Measurements from ENCODE around the gene ABCG1.

ABCG1 gene

GRCh38 chr21:42297377-42297776 is 78.4 kb downstream of the ABCG1 start:
- Histone ChIP-seq H3K36me3 (ENCODE audit: control insufficient read depth, insufficient read depth, low read length) (no peaks in the 10 kb centered on the region), H3K4me3 (ENCODE audit: insufficient read depth, low read depth, low read length) (no peak overlapping the region), H3K27me3 (ENCODE audit: control insufficient read depth, insufficient read depth, low read length, poor library complexity, severe bottlenecking) (no peaks in the 10 kb centered on the region), H3K27ac (ENCODE audit: insufficient read depth, low read depth, low read length, poor library complexity, severe bottlenecking) (no peak overlapping the region), H3K9me3 (ENCODE audit: control insufficient read depth, low read length) (no peaks in the 10 kb centered on the region), H3K4me1 (ENCODE audit: control insufficient read depth, insufficient read depth, low read length) (no peaks in the 10 kb centered on the region)
- WGBS, 2 experiments: 86 to 87% methylated on average over 9 of the region's 9 CpGs

GRCh38 chr21:42298237-42298636 is 79.3 kb downstream of the ABCG1 start:
- Histone ChIP-seq H3K27ac (ENCODE audit: insufficient read depth, low read depth, low read length, poor library complexity, severe bottlenecking) (no peak overlapping the region), H3K4me1 (ENCODE audit: control insufficient read depth, insufficient read depth, low read length) (no peaks in the 10 kb centered on the region), H3K4me3 (ENCODE audit: insufficient read depth, low read depth, low read length) (no peak overlapping the region), H3K9me3 (ENCODE audit: control insufficient read depth, low read length) (no peaks in the 10 kb centered on the region), H3K27me3 (ENCODE audit: control insufficient read depth, insufficient read depth, low read length, poor library complexity, severe bottlenecking) (no peaks in the 10 kb centered on the region), H3K36me3 (ENCODE audit: control insufficient read depth, insufficient read depth, low read length) (no peaks in the 10 kb centered on the region)
- WGBS, 2 experiments: 58 to 62% methylated on average over 6 of the region's 6 CpGs

- Histone ChIP-seq H3K4me3 (ENCODE audit: insufficient read depth, low read depth, low read length) (no peak overlapping the region), H3K36me3 (ENCODE audit: control insufficient read depth, insufficient read depth, low read length) (no peaks in the 10 kb centered on the region), H3K27ac (ENCODE audit: insufficient read depth, low read depth, low read length, poor library complexity, severe bottlenecking) (no peak overlapping the region), H3K27me3 (ENCODE audit: control insufficient read depth, insufficient read depth, low read length, poor library complexity, severe bottlenecking) (no peaks in the 10 kb centered on the region), H3K4me1 (ENCODE audit: control insufficient read depth, insufficient read depth, low read length) (no peaks in the 10 kb centered on the region), H3K9me3 (ENCODE audit: control insufficient read depth, low read length) (no peaks in the 10 kb centered on the region)
- 87 to 88% methylated on average over 5 of the region's 5 CpGs for WGBS, 2 experiments
Observed at GRCh38 chr21:42298657-42299056, 79.7 kb downstream of the ABCG1 start.

DNA sequence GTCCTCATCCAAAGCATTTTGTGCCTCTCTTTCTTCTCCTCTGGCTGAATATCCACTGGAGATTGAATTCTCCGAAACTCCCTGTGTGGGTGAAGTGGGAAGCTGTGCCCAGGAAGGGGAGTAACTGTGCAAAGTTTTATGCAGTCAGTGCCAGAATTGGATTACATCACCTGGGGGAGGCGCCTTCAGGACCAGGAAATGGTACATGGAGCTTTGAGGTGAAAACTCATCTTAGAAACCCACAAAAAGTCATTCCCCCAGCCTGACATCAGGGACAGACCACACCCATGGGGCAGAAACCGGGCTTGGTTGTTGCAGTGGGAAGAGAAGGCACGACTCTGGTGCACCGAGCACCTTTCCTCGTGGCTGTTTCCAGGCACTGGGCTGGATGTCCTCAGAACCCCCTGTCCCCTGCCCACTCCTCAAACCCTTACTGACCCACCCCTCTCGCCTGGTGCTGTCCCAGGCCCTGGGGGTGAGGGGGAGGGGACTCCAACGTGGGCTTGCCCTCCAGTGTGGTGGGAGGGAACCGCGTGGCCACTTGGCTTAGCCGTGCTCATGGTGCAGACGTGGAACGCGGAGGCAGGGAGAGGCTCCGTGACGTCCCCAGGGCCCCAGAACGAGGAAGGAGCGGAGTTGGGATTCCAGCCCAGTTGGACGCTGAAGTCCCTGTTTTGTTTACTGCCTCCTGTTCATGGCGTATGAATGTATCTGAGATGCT is 80.5 kb downstream of the ABCG1 start:
- Histone ChIP-seq H3K4me1 (ENCODE audit: control insufficient read depth, insufficient read depth, low read length) (no peaks in the 10 kb centered on the region), H3K36me3 (ENCODE audit: control insufficient read depth, insufficient read depth, low read length) (no peaks in the 10 kb centered on the region), H3K4me3 (ENCODE audit: insufficient read depth, low read depth, low read length) (no peak overlapping the region), H3K27ac (ENCODE audit: insufficient read depth, low read depth, low read length, poor library complexity, severe bottlenecking) (no peak overlapping the region), H3K9me3 (ENCODE audit: control insufficient read depth, low read length) (no peaks in the 10 kb centered on the region), H3K27me3 (ENCODE audit: control insufficient read depth, insufficient read depth, low read length, poor library complexity, severe bottlenecking) (no peaks in the 10 kb centered on the region)
- WGBS, 2 experiments: 88% methylated on average over 20 of the region's 20 CpGs

DNA sequence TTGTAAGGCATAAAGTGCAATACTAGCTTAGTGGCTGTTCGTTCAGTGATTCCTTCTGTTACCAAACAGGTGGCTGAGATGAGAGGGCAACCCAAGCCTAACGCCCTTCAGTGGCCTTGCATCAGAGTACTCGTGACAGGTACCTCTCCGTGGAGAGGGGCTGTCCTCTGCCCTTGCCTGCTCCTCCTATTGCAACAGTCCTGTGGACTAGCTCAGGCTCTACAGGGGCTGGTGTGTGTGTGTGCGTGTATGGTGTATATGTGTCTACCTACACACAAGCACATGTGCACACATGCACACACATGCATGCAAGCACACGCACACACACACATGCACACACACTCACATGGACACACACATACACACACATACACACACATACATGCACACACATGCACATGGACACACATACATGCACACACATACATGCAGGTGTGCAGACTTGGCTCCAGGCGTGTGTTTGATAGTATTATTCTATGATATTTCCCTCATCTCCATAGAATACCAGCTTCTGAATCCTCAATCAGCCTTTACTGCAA is 81.2 kb downstream of the ABCG1 start:
- Histone ChIP-seq H3K27ac (ENCODE audit: insufficient read depth, low read depth, low read length, poor library complexity, severe bottlenecking) (no peak overlapping the region), H3K4me3 (ENCODE audit: insufficient read depth, low read depth, low read length) (no peak overlapping the region), H3K4me1 (ENCODE audit: control insufficient read depth, insufficient read depth, low read length) (no peaks in the 10 kb centered on the region), H3K36me3 (ENCODE audit: control insufficient read depth, insufficient read depth, low read length) (no peaks in the 10 kb centered on the region), H3K27me3 (ENCODE audit: control insufficient read depth, insufficient read depth, low read length, poor library complexity, severe bottlenecking) (no peaks in the 10 kb centered on the region), H3K9me3 (ENCODE audit: control insufficient read depth, low read length) (no peaks in the 10 kb centered on the region)
- WGBS, 2 experiments: 90 to 94% methylated on average over 5 to 7 of the region's 7 CpGs

DNA sequence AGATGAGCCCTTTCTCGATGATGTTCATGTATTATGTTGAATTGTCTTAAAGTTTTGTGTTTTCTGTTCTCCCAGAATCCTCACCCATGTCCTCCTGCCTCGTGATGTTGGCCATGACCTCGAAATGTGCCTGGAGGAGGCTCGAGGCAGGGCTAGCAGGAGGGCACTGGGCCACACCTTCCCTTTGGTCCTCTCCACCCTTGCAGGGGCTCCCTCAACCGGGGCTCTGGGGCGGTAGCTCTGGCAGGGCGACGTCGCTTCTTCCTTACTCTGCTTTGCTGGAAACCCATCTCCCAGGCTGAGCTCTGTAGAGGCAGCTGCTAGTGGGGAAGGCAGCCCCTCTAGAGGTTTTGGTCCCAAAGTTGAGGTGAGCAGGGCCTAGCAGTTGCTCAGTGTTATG is 82.0 kb downstream of the ABCG1 start:
- no peaks in the 10 kb centered on the region for H3K27me3 ChIP-seq (ENCODE audit: control insufficient read depth, insufficient read depth, low read length, poor library complexity, severe bottlenecking)
- no peaks in the 10 kb centered on the region for H3K36me3 ChIP-seq (ENCODE audit: control insufficient read depth, insufficient read depth, low read length)

GRCh38 chr21:42301371-42302075 is 82.6 kb downstream of the ABCG1 start:
- Histone ChIP-seq H3K36me3 (ENCODE audit: control insufficient read depth, insufficient read depth, low read length) (no peaks in the 10 kb centered on the region), H3K27ac (ENCODE audit: insufficient read depth, low read depth, low read length, poor library complexity, severe bottlenecking) (no peak overlapping the region), H3K9me3 (ENCODE audit: control insufficient read depth, low read length) (no peaks in the 10 kb centered on the region), H3K4me1 (ENCODE audit: control insufficient read depth, insufficient read depth, low read length) (no peaks in the 10 kb centered on the region), H3K27me3 (ENCODE audit: control insufficient read depth, insufficient read depth, low read length, poor library complexity, severe bottlenecking) (no peaks in the 10 kb centered on the region), H3K4me3 (ENCODE audit: insufficient read depth, low read depth, low read length) (no peak overlapping the region)
- WGBS, 2 experiments: 94 to 95% methylated on average over 20 of the region's 20 CpGs

More for the DNA sequence above, 82.0 kb downstream of the ABCG1 start:
- Histone ChIP-seq H3K9me3 (ENCODE audit: control insufficient read depth, low read length) (no peaks in the 10 kb centered on the region), H3K4me1 (ENCODE audit: control insufficient read depth, insufficient read depth, low read length) (no peaks in the 10 kb centered on the region), H3K27ac (ENCODE audit: insufficient read depth, low read depth, low read length, poor library complexity, severe bottlenecking) (no peak overlapping the region), H3K4me3 (ENCODE audit: insufficient read depth, low read depth, low read length) (no peak overlapping the region)
- 93 to 96% methylated on average over 9 of the region's 9 CpGs for WGBS, 2 experiments

GRCh38 chr21:42302076-42302650 is 83.2 kb downstream of the ABCG1 start:
- Histone ChIP-seq H3K4me3 (ENCODE audit: insufficient read depth, low read depth, low read length) (no peak overlapping the region), H3K27ac (ENCODE audit: insufficient read depth, low read depth, low read length, poor library complexity, severe bottlenecking) (no peak overlapping the region), H3K27me3 (ENCODE audit: control insufficient read depth, insufficient read depth, low read length, poor library complexity, severe bottlenecking) (no peaks in the 10 kb centered on the region), H3K36me3 (ENCODE audit: control insufficient read depth, insufficient read depth, low read length) (no peaks in the 10 kb centered on the region), H3K9me3 (ENCODE audit: control insufficient read depth, low read length) (no peaks in the 10 kb centered on the region), H3K4me1 (ENCODE audit: control insufficient read depth, insufficient read depth, low read length) (no peaks in the 10 kb centered on the region)
- WGBS, 2 experiments: 82 to 87% methylated on average over 12 of the region's 12 CpGs

GRCh38 chr21:42302794-42303193 is 83.9 kb downstream of the ABCG1 start:
- Histone ChIP-seq H3K27ac (ENCODE audit: insufficient read depth, low read depth, low read length, poor library complexity, severe bottlenecking) (no peak overlapping the region), H3K4me1 (ENCODE audit: control insufficient read depth, insufficient read depth, low read length) (no peaks in the 10 kb centered on the region), H3K4me3 (ENCODE audit: insufficient read depth, low read depth, low read length) (no peak overlapping the region), H3K27me3 (ENCODE audit: control insufficient read depth, insufficient read depth, low read length, poor library complexity, severe bottlenecking) (no peaks in the 10 kb centered on the region), H3K36me3 (ENCODE audit: control insufficient read depth, insufficient read depth, low read length) (no peaks in the 10 kb centered on the region), H3K9me3 (ENCODE audit: control insufficient read depth, low read length) (no peaks in the 10 kb centered on the region)
- whole genome bisulfite sequencing, 2 experiments: 78 to 80% methylated on average over 7 of the region's 7 CpGs

GRCh38 chr21:42303443-42303842 is 84.5 kb downstream of the ABCG1 start:
- no peak overlapping the region for H3K27ac ChIP-seq (ENCODE audit: insufficient read depth, low read depth, low read length, poor library complexity, severe bottlenecking)
- no peaks in the 10 kb centered on the region for H3K27me3 ChIP-seq (ENCODE audit: control insufficient read depth, insufficient read depth, low read length, poor library complexity, severe bottlenecking)
- WGBS, 2 experiments: 89 to 94% methylated on average over 2 of the region's 3 CpGs
- no peak overlapping the region for H3K4me3 ChIP-seq (ENCODE audit: insufficient read depth, low read depth, low read length)
- H3K9me3 ChIP-seq (ENCODE audit: control insufficient read depth, low read length): no peaks in the 10 kb centered on the region
- H3K4me1 ChIP-seq (ENCODE audit: control insufficient read depth, insufficient read depth, low read length): no peaks in the 10 kb centered on the region
- H3K36me3 ChIP-seq (ENCODE audit: control insufficient read depth, insufficient read depth, low read length): no peaks in the 10 kb centered on the region
